KMS-11 (cell line): ENCODE data around the gene FRAS1.
"Not testable (repeated sequence)": the region's sequence is repeated elsewhere in the genome, so short reads cannot be mapped to it uniquely, and the experiment has no call there.

Experiments
- H2AFZ ChIP-seq: fragments of 200-600 bp; sonication (generic); 2 replicates; pipeline ENCODE4 v1.6.1; 2016; ENCODE audit warnings: antibody characterized with exemption, mixed run types, low read depth
- H3K27ac ChIP-seq: fragments of 200-600 bp; sonication (generic); 2 replicates; pipeline ENCODE4 v1.6.1; 2016; ENCODE audit warnings: mild to moderate bottlenecking, mixed run types
- H3K27me3 ChIP-seq: fragments of 200-600 bp; sonication (generic); 2 replicates; pipeline ENCODE4 v1.6.1; 2017; ENCODE audit warnings: mild to moderate bottlenecking, low read depth, mixed run types, moderate library complexity; ENCODE audit not compliant: insufficient read depth
- H3K36me3 ChIP-seq: fragments of 200-600 bp; sonication (generic); 2 replicates; pipeline ENCODE4 v1.6.1; 2017; ENCODE audit warnings: mild to moderate bottlenecking, mixed run types; ENCODE audit not compliant: insufficient read depth
- H3K4me1 ChIP-seq: fragments of 200-600 bp; sonication (generic); 2 replicates; pipeline ENCODE4 v1.6.1; 2016; ENCODE audit warnings: mild to moderate bottlenecking, low read depth, mixed run types; ENCODE audit not compliant: poor library complexity, severe bottlenecking
- H3K4me2 ChIP-seq: fragments of 200-600 bp; sonication (generic); 2 replicates; pipeline ENCODE4 v1.7.0; 2016; ENCODE audit warnings: mild to moderate bottlenecking, mixed run types
- H3K4me3 ChIP-seq: fragments of 200-600 bp; sonication (generic); IDR thresholded peaks from 2 replicates; pipeline ENCODE4 v1.6.1; 2017; ENCODE audit warnings: low read depth, low read length, mixed read lengths; ENCODE audit not compliant: insufficient read depth
- H3K79me2 ChIP-seq: fragments of 200-600 bp; sonication (generic); 2 replicates; pipeline ENCODE4 v1.6.1; 2016; ENCODE audit warnings: low read depth, mixed run types; ENCODE audit not compliant: insufficient read depth
- H3K9ac ChIP-seq: fragments of 200-600 bp; sonication (generic); 2 replicates; pipeline ENCODE4 v1.6.1; 2016; ENCODE audit warnings: mild to moderate bottlenecking, mixed run types
- H4K20me1 ChIP-seq: fragments of 200-600 bp; sonication (generic); 2 replicates; pipeline ENCODE4 v1.6.1; 2016; ENCODE audit warnings: mild to moderate bottlenecking, mixed run types; ENCODE audit not compliant: insufficient read depth
- CTCF ChIP-seq: fragments of 200-600 bp; sonication (generic); conservative IDR thresholded peaks from 2 replicates; pipeline ENCODE4 v1.6.1; 2017; ENCODE audit warnings: low read depth, mild to moderate bottlenecking, antibody characterized with exemption, low read length, moderate library complexity, mixed read lengths

The FRAS1 gene

DNA sequence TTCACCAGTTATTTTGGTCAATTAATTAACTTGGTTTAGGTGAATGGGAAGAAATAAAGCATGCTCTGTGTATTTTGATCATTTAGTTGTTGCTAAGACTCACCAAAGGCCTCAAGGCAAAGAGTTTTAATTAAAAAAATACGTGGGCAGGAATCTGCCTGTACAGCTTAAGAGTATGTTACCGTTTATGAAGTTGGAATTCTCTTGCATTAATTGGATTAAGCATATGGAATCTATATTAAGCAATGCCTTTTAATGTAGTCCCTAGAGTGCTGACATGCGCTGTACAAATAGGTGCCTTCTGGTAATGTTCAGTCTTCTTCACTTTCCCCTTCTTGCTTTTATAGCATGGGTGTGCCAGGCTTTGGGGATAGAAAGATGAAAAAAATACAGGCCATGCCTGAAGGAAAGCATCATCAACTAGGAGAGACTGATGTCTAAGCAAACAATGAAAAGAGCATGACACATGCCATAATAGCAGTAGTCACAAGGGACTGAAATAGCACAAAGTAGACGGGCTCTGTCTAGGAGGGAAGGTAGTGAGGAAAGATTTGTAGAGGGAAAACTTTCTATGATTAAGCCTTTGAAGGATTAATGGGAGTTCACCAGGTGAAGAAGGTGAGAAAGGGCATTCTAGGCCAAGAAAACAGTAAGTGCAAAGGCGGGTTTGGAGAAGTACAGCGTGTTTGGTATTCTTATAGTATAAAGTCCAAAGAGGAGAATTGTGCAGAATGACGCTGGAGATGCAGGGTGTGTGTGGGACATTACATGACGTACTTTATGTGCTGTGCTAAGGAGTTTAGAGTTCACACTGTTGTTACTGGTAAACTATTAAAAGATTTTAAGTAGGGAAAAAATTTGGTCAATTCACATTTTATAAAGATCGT, 268.4 kb downstream of the FRAS1 start:
- H2AFZ ChIP-seq, result no peak overlapping the region
- no peaks in the 10 kb centered on the region for H4K20me1 ChIP-seq
- no peak overlapping the region for H3K27ac ChIP-seq
- no peak overlapping the region for H3K4me3 ChIP-seq
- no peak for TF ChIP-seq CTCF
- H3K4me2 ChIP-seq, result no peak overlapping the region
- no peaks in the 10 kb centered on the region for H3K79me2 ChIP-seq
- no peaks in the 10 kb centered on the region for H3K36me3 ChIP-seq
- H3K27me3 ChIP-seq, result no peaks in the 10 kb centered on the region
- no peak overlapping the region for H3K9ac ChIP-seq
- H3K4me1 ChIP-seq, result no peaks in the 10 kb centered on the region

- not testable (repeated sequence) for H3K4me1 ChIP-seq, H3K4me2 ChIP-seq, H3K9ac ChIP-seq, H3K4me3 ChIP-seq, H3K79me2 ChIP-seq, H3K27ac ChIP-seq, H3K36me3 ChIP-seq, H3K27me3 ChIP-seq, H2AFZ ChIP-seq, H4K20me1 ChIP-seq
Measured at GRCh38 chr4:78328591-78328990, 271.5 kb downstream of the FRAS1 start.

DNA sequence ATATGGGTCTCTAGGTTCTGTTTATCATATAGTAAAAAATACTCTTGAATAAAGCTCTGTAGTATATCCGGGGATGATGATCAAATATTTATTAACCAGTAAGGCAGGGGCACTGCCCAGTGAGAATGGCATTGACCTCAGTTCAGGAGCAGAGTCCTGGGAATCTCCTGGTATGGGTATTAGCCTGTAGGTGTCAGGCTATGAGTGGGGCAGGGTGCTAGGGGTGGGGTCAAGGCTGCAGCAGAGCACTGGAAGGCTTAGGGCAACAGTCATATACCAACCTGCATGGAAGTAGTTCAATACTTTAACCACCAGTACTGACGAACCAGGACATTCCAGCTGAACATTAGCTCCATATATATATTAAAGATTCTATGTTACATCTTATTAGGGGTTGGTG, 274.1 kb downstream of the FRAS1 start:
- no peaks in the 10 kb centered on the region for H3K27me3 ChIP-seq
- H3K27ac ChIP-seq, result no peak overlapping the region
- TF ChIP-seq CTCF, result no peak
- no peak overlapping the region for H3K9ac ChIP-seq
- no peaks in the 10 kb centered on the region for H3K36me3 ChIP-seq
- H3K79me2 ChIP-seq, result no peaks in the 10 kb centered on the region
- no peak overlapping the region for H3K4me2 ChIP-seq
- no peaks in the 10 kb centered on the region for H3K4me1 ChIP-seq
- no peak overlapping the region for H3K4me3 ChIP-seq
- H4K20me1 ChIP-seq, result no peaks in the 10 kb centered on the region
- no peak overlapping the region for H2AFZ ChIP-seq

DNA sequence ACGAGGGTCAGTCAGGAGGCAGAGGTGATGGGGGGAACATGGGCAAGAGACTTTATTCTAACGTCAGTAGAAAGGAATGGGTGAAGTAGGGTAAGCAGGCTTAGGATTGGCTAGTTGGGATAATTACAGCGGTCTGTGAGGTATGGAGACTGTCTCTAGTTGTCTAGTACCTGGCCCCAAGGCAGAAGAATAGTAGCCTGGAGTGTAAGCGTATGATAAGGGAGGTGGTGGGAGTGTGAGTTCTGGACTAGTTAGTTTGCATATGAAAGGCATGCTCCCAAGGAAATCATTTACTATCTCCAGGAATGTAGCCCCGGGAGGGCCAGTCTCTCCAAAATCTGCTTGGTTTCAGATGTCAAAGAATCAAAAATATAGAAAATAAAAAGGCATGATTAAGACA, 274.8 kb downstream of the FRAS1 start:
- Histone ChIP-seq H3K79me2 (no peaks in the 10 kb centered on the region), H4K20me1 (no peaks in the 10 kb centered on the region), H3K4me2 (no peak overlapping the region), H2AFZ (no peak overlapping the region), H3K27ac (no peak overlapping the region), H3K4me3 (no peak overlapping the region), H3K9ac (no peak overlapping the region), H3K4me1 (no peaks in the 10 kb centered on the region), H3K36me3 (no peaks in the 10 kb centered on the region), H3K27me3 (no peaks in the 10 kb centered on the region)
- no peak for TF ChIP-seq CTCF

GRCh38 chr4:78332976-78333375, 275.9 kb downstream of the FRAS1 start:
- no peak for TF ChIP-seq CTCF
- Histone ChIP-seq H3K27ac (no peak overlapping the region), H3K27me3 (no peaks in the 10 kb centered on the region), H3K9ac (no peak overlapping the region), H4K20me1 (no peaks in the 10 kb centered on the region), H2AFZ (no peak overlapping the region), H3K36me3 (no peaks in the 10 kb centered on the region), H3K4me3 (no peak overlapping the region), H3K4me1 (no peaks in the 10 kb centered on the region), H3K4me2 (no peak overlapping the region), H3K79me2 (no peaks in the 10 kb centered on the region)
